Measurements from ENCODE around the gene ZSWIM3.
A peak's percentile ranks its signal among the peaks of the same experiment; 100 is the strongest.
"Not testable (repeated sequence)": the region's sequence is repeated elsewhere in the genome, so short reads cannot be mapped to it uniquely, and the experiment has no call there.

Gene ZSWIM3

GRCh38 chr20:45827712-45828111 lies 29.7 kb upstream of the ZSWIM3 start (continued):
- TF ChIP-seq, protein P1, sequence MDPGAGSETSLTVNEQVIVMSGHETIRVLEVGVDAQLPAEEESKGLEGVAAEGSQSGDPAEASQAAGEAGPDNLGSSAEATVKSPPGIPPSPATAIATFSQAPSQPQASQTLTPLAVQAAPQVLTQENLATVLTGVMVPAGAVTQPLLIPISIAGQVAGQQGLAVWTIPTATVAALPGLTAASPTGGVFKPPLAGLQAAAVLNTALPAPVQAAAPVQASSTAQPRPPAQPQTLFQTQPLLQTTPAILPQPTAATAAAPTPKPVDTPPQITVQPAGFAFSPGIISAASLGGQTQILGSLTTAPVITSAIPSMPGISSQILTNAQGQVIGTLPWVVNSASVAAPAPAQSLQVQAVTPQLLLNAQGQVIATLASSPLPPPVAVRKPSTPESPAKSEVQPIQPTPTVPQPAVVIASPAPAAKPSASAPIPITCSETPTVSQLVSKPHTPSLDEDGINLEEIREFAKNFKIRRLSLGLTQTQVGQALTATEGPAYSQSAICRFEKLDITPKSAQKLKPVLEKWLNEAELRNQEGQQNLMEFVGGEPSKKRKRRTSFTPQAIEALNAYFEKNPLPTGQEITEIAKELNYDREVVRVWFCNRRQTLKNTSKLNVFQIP (CRISPR knock-in tag; IDR thresholded peaks at IDR 0.05; ENCODE audit: borderline replicate concordance, low read depth): no peak

DNA sequence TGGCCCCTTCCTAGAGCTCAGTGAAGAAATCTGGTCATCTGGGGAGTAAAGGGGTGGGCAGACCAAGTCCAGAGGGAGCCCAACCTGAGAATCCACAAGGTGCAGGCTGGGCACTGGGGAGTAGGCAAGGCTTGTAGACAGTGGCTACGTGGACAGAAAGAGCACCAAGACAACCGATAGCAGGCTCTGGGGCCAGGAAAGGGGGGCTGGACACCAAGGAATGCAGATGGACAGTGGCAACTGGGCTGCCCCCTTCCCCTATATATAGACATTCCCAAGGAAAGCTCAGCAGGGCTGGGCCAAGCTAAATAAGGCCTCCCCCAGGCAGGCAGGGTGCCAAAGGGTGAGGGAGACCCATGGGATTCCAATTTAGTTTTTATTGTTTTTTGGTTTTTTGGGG lies 28.8 kb upstream of the ZSWIM3 start:
- ATAC-seq: 0 out of 3 replicates have a peak, but pooled peaks have one; percentile 14

DNA sequence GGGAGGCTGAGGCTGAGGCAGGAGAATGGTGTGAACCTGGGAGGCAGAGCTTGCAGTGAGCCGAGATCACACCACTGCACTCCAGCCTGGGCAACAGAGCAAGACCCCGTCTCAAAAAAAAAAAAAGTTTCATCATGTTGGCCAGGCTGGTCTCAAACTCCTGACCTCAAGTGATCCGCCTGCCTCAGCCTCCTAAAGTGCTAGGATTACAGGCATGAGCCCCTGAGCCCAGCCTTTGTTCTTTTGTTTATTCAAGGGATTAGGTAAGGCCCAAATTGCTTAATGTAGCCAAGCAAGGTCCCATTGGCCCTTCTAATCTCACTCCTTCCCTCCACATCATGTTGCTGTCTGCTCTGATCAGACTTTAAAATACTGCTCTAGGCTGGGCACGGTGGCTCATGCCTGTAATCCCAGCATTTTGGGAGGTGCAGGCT lies 27.7 kb upstream of the ZSWIM3 start:
- ATAC-seq: not testable (repeated sequence)

More for the DNA sequence above, 28.8 kb upstream of the ZSWIM3 start:
- TF ChIP-seq BACH2 (CRISPR knock-in tag; IDR thresholded peaks at IDR 0.05; ENCODE audit: borderline replicate concordance) (no peak), ZC3H10 (CRISPR knock-in tag; IDR thresholded peaks at IDR 0.05) (no peak), OSR1 (CRISPR knock-in tag; IDR thresholded peaks at IDR 0.05) (no peak), ZNF8 (CRISPR knock-in tag; IDR thresholded peaks at IDR 0.05) (no peak), CSDC2 (CRISPR knock-in tag; IDR thresholded peaks at IDR 0.05) (no peak), ZNF565 (CRISPR knock-in tag; conservative IDR thresholded peaks at IDR 0.05; ENCODE audit: low read depth) (no peak), ISL1 (CRISPR knock-in tag; IDR thresholded peaks at IDR 0.05) (no peak), TOX (CRISPR knock-in tag; IDR thresholded peaks at IDR 0.05; ENCODE audit: borderline replicate concordance) (no peak), PATZ1 (CRISPR knock-in tag; IDR thresholded peaks at IDR 0.05; ENCODE audit: borderline replicate concordance) (no peak), ZFP30 (CRISPR knock-in tag; IDR thresholded peaks at IDR 0.05) (no peak)
- TF ChIP-seq, protein P1 (CRISPR knock-in tag; IDR thresholded peaks at IDR 0.05; ENCODE audit: borderline replicate concordance, low read depth): no peak
- TF ChIP-seq, protein P2, sequence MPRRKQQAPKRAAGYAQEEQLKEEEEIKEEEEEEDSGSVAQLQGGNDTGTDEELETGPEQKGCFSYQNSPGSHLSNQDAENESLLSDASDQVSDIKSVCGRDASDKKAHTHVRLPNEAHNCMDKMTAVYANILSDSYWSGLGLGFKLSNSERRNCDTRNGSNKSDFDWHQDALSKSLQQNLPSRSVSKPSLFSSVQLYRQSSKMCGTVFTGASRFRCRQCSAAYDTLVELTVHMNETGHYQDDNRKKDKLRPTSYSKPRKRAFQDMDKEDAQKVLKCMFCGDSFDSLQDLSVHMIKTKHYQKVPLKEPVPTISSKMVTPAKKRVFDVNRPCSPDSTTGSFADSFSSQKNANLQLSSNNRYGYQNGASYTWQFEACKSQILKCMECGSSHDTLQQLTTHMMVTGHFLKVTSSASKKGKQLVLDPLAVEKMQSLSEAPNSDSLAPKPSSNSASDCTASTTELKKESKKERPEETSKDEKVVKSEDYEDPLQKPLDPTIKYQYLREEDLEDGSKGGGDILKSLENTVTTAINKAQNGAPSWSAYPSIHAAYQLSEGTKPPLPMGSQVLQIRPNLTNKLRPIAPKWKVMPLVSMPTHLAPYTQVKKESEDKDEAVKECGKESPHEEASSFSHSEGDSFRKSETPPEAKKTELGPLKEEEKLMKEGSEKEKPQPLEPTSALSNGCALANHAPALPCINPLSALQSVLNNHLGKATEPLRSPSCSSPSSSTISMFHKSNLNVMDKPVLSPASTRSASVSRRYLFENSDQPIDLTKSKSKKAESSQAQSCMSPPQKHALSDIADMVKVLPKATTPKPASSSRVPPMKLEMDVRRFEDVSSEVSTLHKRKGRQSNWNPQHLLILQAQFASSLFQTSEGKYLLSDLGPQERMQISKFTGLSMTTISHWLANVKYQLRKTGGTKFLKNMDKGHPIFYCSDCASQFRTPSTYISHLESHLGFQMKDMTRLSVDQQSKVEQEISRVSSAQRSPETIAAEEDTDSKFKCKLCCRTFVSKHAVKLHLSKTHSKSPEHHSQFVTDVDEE (CRISPR knock-in tag; IDR thresholded peaks at IDR 0.05): no peak
- TF ChIP-seq, protein P3, sequence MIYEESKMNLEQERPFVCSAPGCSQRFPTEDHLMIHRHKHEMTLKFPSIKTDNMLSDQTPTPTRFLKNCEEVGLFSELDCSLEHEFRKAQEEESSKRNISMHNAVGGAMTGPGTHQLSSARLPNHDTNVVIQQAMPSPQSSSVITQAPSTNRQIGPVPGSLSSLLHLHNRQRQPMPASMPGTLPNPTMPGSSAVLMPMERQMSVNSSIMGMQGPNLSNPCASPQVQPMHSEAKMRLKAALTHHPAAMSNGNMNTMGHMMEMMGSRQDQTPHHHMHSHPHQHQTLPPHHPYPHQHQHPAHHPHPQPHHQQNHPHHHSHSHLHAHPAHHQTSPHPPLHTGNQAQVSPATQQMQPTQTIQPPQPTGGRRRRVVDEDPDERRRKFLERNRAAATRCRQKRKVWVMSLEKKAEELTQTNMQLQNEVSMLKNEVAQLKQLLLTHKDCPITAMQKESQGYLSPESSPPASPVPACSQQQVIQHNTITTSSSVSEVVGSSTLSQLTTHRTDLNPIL (CRISPR knock-in tag; IDR thresholded peaks at IDR 0.05; ENCODE audit: low read depth): no peak

- no peak for TF ChIP-seq BACH2 (CRISPR knock-in tag; IDR thresholded peaks at IDR 0.05; ENCODE audit: borderline replicate concordance)
These were observed 24.8 kb upstream of the ZSWIM3 start for GRCh38 chr20:45832619-45833018.

GRCh38 chr20:45833030-45833882 lies 24.2 kb upstream of the ZSWIM3 start, which contains the start of gene SNX21:
SNX21 (plus strand) TSS chr20:45833799; CDS start chr20:45833920, 121 bp downstream.
- ATAC-seq: peak; percentile 96

More at GRCh38 chr20:45832619-45833018, 24.8 kb upstream of the ZSWIM3 start:
- ATAC-seq: no peak

More at GRCh38 chr20:45833030-45833882, 24.2 kb upstream of the ZSWIM3 start, which contains the start of gene SNX21:
- TF ChIP-seq, protein P4, sequence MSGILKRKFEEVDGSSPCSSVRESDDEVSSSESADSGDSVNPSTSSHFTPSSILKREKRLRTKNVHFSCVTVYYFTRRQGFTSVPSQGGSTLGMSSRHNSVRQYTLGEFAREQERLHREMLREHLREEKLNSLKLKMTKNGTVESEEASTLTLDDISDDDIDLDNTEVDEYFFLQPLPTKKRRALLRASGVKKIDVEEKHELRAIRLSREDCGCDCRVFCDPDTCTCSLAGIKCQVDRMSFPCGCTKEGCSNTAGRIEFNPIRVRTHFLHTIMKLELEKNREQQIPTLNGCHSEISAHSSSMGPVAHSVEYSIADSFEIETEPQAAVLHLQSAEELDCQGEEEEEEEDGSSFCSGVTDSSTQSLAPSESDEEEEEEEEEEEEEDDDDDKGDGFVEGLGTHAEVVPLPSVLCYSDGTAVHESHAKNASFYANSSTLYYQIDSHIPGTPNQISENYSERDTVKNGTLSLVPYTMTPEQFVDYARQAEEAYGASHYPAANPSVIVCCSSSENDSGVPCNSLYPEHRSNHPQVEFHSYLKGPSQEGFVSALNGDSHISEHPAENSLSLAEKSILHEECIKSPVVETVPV (CRISPR knock-in tag; IDR thresholded peaks at IDR 0.05): no peak
- TF ChIP-seq ZFP30 (CRISPR knock-in tag; IDR thresholded peaks at IDR 0.05) (no peak), PPARA (CRISPR knock-in tag; IDR thresholded peaks at IDR 0.05; ENCODE audit: borderline replicate concordance) (no peak), TCF4 (CRISPR knock-in tag; IDR thresholded peaks at IDR 0.05; ENCODE audit: borderline replicate concordance) (no peak), ISL1 (CRISPR knock-in tag; IDR thresholded peaks at IDR 0.05) (no peak), ZNF8 (CRISPR knock-in tag; IDR thresholded peaks at IDR 0.05) (no peak), ZFP3 (CRISPR knock-in tag; IDR thresholded peaks at IDR 0.05) (no peak), ZNF70 (CRISPR knock-in tag; IDR thresholded peaks at IDR 0.05) (no peak; the same call in 1 of the 2 replicates), GLIS3 (CRISPR knock-in tag; IDR thresholded peaks at IDR 0.05) (no peak), SNAI2 (CRISPR knock-in tag; IDR thresholded peaks at IDR 0.05) (no peak)
